Body of pancreas (tissue), 4 donors: Measurements from ENCODE around the gene HYOU1. TPM values are rescaled to one million over a fixed set of nuclear protein-coding genes. Genes with fewer than 3 reads are reported as not detected.
A peak's percentile ranks its signal among the peaks of the same experiment; 100 is the strongest.
"Not testable (repeated sequence)": the region's sequence is repeated elsewhere in the genome, so short reads cannot be mapped to it uniquely, and the experiment has no call there.

Source experiments
- ATAC-seq: fragments of 150-250 bp; one replicate; pipeline ENCODE4 v1.9.1; 2016
- DNase-seq, 4 donors: peaks; one replicate each; pipeline ENCODE4 v3.0.0-alpha.2; 2019
- H3K27ac ChIP-seq, 4 donors: fragments of 200-600 bp; sonication (generic); 1 replicate in 3 of 4; 2 replicates in 1 of 4; pipeline versions ENCODE4 v1.5.1 to v1.6.1; 2016 to 2019; ENCODE audit warnings: mild to moderate bottlenecking in 1 of 4, mixed read lengths in 1 of 4, moderate library complexity in 1 of 4
- H3K27me3 ChIP-seq, 2 donors: fragments of 200-600 bp; sonication (generic); one replicate each; pipeline ENCODE4 v1.6.0; 2016; ENCODE audit warnings: mild to moderate bottlenecking in 1 of 2
- H3K36me3 ChIP-seq, 2 donors: fragments of 200-600 bp; sonication (generic); replicated peaks in 1 of 2; 2 replicates each; pipeline ENCODE4 v1.5.1; 2016; ENCODE audit warnings: low read depth in 2 of 2; ENCODE audit not compliant: insufficient read depth in 1 of 2
- H3K4me1 ChIP-seq: fragments of 200-600 bp; sonication (generic); one replicate; pipeline ENCODE4 v1.6.0; 2016
- H3K4me3 ChIP-seq, 2 donors: fragments of 200-600 bp; sonication (generic); 1 replicate in 1 of 2; 2 replicates in 1 of 2; pipeline ENCODE4 v1.5.1; 2016 to 2019
- H3K9me3 ChIP-seq, 3 donors: fragments of 200-600 bp; sonication (generic); 1 replicate in 2 of 3; 2 replicates in 1 of 3; pipeline ENCODE4 v1.5.1; 2016
- CTCF ChIP-seq, 7 experiments: fragments of 450-650 bp in 4 of 7; fragments of 200-600 bp in 3 of 7; sonication (generic) in 3 of 7; IDR thresholded peaks; one replicate each; pipeline ENCODE4 v1.5.1; 2016 to 2019; ENCODE audit warnings: antibody characterized with exemption in 7 of 7
- POLR2A ChIP-seq, 3 donors: fragments of 450-650 bp; IDR thresholded peaks; one replicate each; pipeline ENCODE4 v1.6.1; 2016; ENCODE audit warnings: antibody characterized with exemption in 3 of 3, mild to moderate bottlenecking in 2 of 3
- WGBS, 2 donors: methylation state at CpG; one replicate each; pipeline ENCODE4 v1.1.5; 2017; 5-methylcytosine and 5-hydroxymethylcytosine counted together
- intact Hi-C: fragments of 100-400 bp; cut with DNase I; formaldehyde crosslinking; loops from one replicate; pipeline ENCODE4 v1.15.1; 2023
- total RNA-seq, 2 donors: library from RNA; depleted of rRNA; stranded (reverse); fragments of >200 nt; gene quantifications; one replicate each; pipeline ENCODE4 v1.1.0, GENCODE V29; 2016

HYOU1 gene
- total RNA-seq, 2 donors from 2014 or later, result 121 to 218 TPM

DNA sequence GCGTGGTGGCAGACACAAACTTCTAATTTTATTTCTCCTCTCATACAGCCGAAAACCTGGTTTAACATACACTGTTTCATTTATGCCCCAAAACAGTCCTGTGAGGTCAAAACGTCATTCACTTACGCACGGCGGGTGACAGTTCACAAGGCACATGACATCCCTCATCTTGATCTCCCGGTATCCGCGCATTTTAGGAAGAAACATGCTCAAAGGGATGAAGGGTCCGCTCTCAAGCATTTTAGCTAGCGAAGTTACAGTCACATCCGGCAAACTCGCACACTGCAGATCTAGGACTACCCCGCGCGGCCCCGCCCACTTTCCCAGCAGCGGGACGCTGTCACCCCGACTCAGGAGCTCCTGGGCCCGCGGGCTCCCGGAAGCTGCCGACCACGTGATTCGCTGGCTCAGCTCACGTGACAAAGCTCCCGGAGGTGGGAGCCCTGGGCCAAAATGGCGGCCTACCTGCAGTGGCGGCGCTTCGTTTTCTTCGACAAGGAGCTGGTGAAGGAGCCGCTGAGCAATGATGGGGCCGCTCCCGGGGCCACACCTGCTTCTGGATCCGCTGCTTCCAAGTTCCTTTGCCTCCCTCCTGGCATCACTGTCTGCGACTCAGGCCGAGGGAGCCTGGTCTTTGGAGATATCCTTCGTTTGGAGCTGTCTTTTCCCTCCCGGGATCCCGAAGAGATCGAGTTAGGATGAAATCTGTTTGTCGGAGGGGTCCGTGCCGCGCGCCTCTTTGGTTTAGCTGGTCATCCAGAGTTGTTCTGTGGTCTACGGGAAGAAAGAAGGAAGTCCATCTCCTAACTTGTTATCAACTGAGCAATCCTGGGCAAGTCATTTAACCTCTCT is 10.6 kb upstream of the HYOU1 start, which contains the start of gene VPS11:
TSS of gene VPS11 (plus strand) at position 448 of the 852 bp plus-strand sequence. CDS start at position 454, 6 bp downstream.
- peaks cover 52% of the 10 kb centered on the region for H3K4me1 ChIP-seq

DNA sequence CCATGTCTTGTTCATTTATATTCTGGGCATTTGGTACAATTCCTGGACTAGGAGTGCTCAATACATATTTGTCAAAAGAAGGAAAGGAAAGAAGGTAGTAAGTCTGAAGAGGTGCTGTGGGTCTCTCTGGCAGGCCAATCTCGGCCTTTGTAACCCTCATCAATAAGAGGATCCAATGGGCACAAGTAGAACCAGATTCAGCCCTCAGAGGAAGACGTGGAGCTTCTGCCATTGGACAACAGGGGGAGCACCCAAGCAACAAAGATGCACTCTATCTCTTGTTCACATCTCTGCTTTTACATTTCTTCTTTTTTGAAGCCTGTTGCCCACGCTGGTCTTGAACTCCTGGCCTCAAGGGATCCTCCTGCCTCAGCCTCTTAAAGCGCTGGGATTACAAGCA is 8.4 kb upstream of the HYOU1 start:
- Histone ChIP-seq H3K36me3 (no peaks in the 10 kb centered on the region), H3K4me3 (no peak overlapping the region), H3K27ac (peak overlapping the region in 2 of 4 donors; percentile 0 to 10), H3K27me3 (no peaks in the 10 kb centered on the region), H3K9me3 (no peaks in the 10 kb centered on the region), H3K4me1 (peaks cover 66% of the 10 kb centered on the region)
- WGBS, 2 donors, result 74 to 83% methylated on average over 4 of the region's 4 CpGs
- DNase-seq (no peak), ATAC-seq (no peak)
- TF ChIP-seq CTCF (IDR thresholded peaks at IDR 0.05) (peak in 2 of 7 experiments; percentile 3 to 28), POLR2A (IDR thresholded peaks at IDR 0.05) (no peak)
- intact Hi-C loops, result no loop called here

More for the DNA sequence above, 10.6 kb upstream of the HYOU1 start, which contains the start of gene VPS11:
- peak; percentile 63 to 88 (median 84) for TF ChIP-seq POLR2A (IDR thresholded peaks at IDR 0.05)
- peak in 1 of 7 experiments; percentile 30 for TF ChIP-seq CTCF (IDR thresholded peaks at IDR 0.05)
- Histone ChIP-seq H3K36me3 (peaks cover 7 to 12% of the 10 kb centered on the region in 2 donors), H3K9me3 (no peaks in the 10 kb centered on the region), H3K4me3 (peak within 1 kb of the TSS; percentile 73 to 74), H3K27ac (peak within 1 kb of the TSS; percentile 66 to 89 (median 89)), H3K27me3 (no peaks in the 10 kb centered on the region)
- peak; percentile 96 for ATAC-seq
- 1% methylated on average over 19 to 49 of the region's 49 CpGs for WGBS, 2 donors
- peak; percentile 97 to 99 (median 98) for DNase-seq
- intact Hi-C loops, result no loop called here

DNA sequence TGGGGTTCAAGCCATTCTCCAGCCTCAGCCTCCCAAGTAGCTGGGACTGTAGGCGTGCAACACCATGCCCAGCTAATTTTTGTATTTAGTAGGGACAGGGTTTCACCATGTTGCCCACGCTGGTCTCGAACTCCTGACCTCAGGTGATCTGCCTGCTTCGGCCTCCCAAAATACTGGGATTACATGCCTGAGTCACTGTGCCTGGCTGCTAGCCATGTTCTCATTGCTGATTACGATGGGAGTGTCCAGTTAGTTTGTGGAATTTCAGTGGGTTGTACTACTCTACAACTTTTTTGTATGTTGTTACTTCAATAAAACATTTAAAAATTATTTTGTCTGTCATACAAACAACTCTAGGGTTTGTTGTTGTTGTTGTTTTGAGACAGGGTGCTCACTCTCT is 5.8 kb upstream of the HYOU1 start:
- no peak for TF ChIP-seq POLR2A (IDR thresholded peaks at IDR 0.05)
- peak; percentile 63 to 78 (median 72) for DNase-seq
- WGBS, 2 donors, result 58 to 59% methylated on average over 5 of the region's 5 CpGs
- Histone ChIP-seq H3K27me3 (no peaks in the 10 kb centered on the region), H3K9me3 (no peaks in the 10 kb centered on the region), H3K4me3 (no peak overlapping the region), H3K36me3 (no peaks in the 10 kb centered on the region), H3K4me1 (peaks cover 57% of the 10 kb centered on the region), H3K27ac (peak overlapping the region in 3 of 4 donors; percentile 59 to 75 (median 67))
- intact Hi-C loops, result no loop called here
- no peak for ATAC-seq

DNA sequence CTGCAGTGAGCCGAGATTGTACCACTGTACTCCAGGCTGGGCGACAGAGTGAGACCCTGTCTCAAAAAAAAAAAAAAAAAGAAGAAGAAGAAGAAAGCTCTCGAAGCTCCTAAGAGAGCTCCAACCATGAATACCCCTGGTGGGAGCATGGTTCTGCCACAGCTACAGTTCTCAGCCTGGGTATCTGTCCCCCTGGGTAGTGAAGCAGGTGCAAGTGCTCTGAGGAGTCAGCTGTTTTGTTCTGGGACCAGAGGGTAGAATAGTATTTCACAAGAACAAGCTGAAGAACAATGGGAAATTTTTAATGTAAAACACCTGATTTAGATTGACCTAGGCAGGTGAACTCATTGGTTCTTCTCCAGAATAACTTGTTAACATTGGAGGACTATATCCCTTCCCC is 4.3 kb upstream of the HYOU1 start:
- DNase-seq (peak; percentile 59 to 82 (median 80)), ATAC-seq (peak; percentile 31)

DNA sequence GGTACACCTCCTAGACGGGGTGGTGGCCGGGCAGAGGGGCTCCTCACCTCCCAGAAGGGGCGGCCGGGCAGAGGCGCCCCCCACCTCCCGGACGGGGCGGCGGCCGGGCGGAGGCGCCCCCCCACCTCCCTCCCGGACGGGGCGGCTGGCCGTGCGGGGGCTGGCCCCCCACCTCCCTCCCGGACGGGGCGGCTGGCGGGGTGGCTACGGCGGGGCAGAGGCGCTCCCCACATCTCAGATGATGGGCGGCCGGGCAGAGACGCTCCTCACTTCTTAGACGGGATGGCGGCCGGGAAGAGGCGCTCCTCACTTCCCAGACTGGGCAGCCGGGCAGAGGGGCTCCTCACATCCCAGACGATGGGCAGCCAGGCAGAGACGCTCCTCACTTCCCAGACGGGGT is 2.1 kb upstream of the HYOU1 start:
- intact Hi-C loops, H3K36me3 ChIP-seq, H3K4me3 ChIP-seq, DNase-seq, H3K27me3 ChIP-seq, ATAC-seq, H3K9me3 ChIP-seq: not testable (repeated sequence)
- 68% methylated on average over 9 of the region's 35 CpGs; no CpG with 5 or more reads in 1 of the 2 donors for WGBS, 2 donors
- peak overlapping the region in 2 of 4 donors; percentile 16 to 42 for H3K27ac ChIP-seq
- peaks cover 61% of the 10 kb centered on the region for H3K4me1 ChIP-seq

More for the DNA sequence above, 4.3 kb upstream of the HYOU1 start:
- Histone ChIP-seq H3K4me1 (peaks cover 50% of the 10 kb centered on the region), H3K4me3 (no peak overlapping the region), H3K36me3 (no peaks in the 10 kb centered on the region), H3K9me3 (no peaks in the 10 kb centered on the region), H3K27me3 (no peaks in the 10 kb centered on the region), H3K27ac (peak overlapping the region; percentile 48 to 75 (median 63))
- intact Hi-C loops, result no loop called here
- peak in 1 of 7 experiments; percentile 4 for TF ChIP-seq CTCF (IDR thresholded peaks at IDR 0.05)
- peak in 2 of 3 donors; percentile 33 to 54 for TF ChIP-seq POLR2A (IDR thresholded peaks at IDR 0.05)
- 20 to 76% methylated on average over 3 of the region's 3 CpGs for WGBS, 2 donors
